Skeletal muscle cell (primary cell): ENCODE measurements around the gene SLC8A1.

Experiments used
- DNase-seq: peaks from one replicate; pipeline ENCODE4 v3.0.0-alpha.2; 2010; ENCODE audit warnings: low read depth
- H3K4me3 ChIP-seq: 2 replicates; pipeline ENCODE4 v1.5.1; 2011; ENCODE audit warnings: low read depth, mild to moderate bottlenecking, control low read depth, low read length, moderate library complexity

Gene SLC8A1

DNA sequence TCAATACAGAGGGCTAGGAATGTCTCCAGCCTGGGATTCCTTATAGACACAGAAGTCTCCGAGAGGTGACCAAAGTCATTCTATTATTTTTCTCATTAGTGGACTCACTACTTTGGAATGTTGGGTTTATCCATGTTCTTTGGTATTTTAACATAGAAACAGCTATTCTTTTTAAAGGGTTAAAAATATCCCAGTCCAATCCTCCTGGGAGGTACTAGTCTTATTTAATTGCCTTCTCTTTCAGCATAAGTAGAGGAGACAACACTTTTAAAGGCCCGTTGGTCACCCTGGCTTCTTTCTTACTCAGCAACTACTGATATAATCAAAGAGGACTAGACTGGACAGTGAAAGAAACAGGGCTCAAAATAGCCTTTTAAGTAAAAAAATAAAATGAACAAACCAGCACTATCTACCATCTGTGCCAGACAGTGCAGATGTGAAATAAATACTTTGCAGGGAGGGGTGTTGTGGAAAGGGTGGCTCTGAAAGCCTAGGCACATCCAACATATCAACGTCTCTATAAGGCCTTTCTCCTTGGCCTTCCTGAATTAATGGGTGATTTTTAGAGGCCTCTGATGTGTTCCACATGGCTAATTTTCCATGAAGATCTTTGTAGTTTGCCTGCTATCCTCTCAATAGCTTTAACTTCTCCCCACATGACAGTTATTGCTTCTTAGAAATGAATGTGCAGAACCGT lies 338.5 kb downstream of the SLC8A1 start:
- H3K4me3 ChIP-seq = no peak overlapping the region
- no peak for DNase-seq

GRCh38 chr2:40109381-40109780 lies 342.5 kb downstream of the SLC8A1 start:
- DNase-seq = no peak
- no peak overlapping the region for H3K4me3 ChIP-seq

- no peak overlapping the region for H3K4me3 ChIP-seq
- no peak for DNase-seq
Measured at GRCh38 chr2:40108851-40109250, 343.0 kb downstream of the SLC8A1 start.

- H3K4me3 ChIP-seq = no peak overlapping the region
- no peak for DNase-seq
Measured at GRCh38 chr2:40106061-40106460, 345.8 kb downstream of the SLC8A1 start.

GRCh38 chr2:40105593-40105992 lies 346.3 kb downstream of the SLC8A1 start:
- no peak for DNase-seq
- H3K4me3 ChIP-seq = no peak overlapping the region

DNA sequence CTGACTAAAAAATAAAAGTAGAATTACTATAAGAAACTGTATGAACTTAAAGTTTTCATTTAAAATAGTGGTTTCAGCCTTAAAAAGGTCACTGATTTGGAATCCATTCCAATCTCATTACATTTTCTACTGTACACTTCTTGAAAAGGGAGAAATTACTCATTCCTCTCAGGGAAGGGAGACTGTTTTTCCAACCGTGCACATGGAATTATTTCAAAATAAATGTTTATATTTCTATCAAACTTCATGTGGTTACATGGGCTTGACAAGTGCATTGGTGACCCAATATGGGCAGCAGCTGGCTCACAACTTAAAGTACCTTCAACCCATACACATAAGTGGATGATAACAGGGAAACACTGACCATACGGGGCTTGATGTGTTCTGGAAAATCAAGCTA lies 348.3 kb downstream of the SLC8A1 start:
- no peak overlapping the region for H3K4me3 ChIP-seq
- no peak for DNase-seq

DNA sequence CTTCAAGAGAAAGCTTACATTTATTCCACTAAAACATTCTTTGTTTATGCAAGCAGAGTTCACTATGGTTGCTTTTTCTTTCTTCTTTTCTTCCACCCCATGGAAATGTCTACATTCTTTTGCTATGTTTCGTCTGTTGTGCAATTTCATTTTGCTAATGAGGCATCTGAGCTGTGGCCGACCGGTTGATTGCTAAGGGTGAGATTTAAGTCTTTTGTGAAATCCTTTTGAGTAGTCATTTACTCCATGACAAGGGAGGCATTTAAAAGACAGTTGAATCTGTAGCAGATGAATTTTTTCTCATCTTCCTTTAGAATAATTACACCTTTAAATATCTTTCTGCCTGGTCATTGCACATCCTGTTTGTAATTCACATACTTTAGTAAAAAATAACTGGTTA lies 348.7 kb downstream of the SLC8A1 start:
- no peak overlapping the region for H3K4me3 ChIP-seq
- no peak for DNase-seq

- H3K4me3 ChIP-seq = no peak overlapping the region
- DNase-seq = no peak
Measured at GRCh38 chr2:40102447-40102846, 349.4 kb downstream of the SLC8A1 start.

- no peak overlapping the region for H3K4me3 ChIP-seq
- peak; percentile 79 for DNase-seq
Measured at GRCh38 chr2:40101131-40101575, 350.7 kb downstream of the SLC8A1 start.

DNA sequence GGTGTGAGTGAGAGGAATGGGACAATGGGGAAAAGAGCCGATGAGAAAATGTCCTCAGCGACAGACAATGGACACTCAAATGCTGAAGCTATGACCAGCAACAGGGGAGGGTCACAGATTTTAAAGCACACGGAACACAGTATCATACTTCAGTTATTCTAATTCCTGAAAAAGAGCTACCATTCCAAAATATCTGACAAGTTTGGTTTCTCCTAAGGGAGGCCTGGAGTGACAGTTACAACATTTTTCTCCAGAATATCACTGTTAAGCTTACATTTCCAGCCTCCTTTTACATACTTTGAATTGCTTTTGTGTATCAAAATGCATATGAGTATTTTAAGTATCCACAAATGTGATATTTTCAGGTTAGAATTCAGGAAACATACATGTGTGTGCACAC lies 351.2 kb downstream of the SLC8A1 start:
- no peak for DNase-seq
- H3K4me3 ChIP-seq = no peak overlapping the region

DNA sequence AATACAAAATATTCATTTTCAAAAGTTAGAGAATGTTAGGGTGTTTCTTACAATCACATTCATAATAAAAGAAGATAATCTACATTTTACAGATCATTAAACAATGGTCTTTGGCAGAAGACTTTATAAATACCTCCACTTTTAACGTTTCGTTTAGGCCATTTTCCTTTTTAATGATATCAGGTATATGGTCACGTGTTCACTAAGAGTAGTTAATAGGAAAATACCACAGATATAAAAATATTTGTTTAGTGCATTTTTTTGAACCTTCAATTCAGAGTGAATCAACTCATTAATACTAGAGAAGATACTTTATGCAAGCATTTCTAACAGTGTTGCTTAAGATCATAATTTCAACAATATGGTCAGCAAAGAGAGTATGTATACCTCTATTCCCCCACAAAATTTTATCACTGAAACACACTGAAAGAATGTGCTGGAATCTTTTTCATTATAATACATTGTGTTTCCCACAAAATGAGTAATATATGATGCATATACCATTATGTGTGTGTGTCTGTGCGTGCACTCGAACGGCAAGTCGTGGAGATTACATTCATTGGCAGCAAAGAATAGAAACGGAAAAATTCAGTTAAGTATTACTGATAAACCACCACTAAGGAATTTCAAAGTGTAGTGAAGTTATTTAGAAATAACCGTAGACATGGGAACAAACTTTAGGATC lies 353.0 kb downstream of the SLC8A1 start:
- H3K4me3 ChIP-seq = no peak overlapping the region
- DNase-seq = peak; percentile 64

GRCh38 chr2:40097691-40098385 lies 354.1 kb downstream of the SLC8A1 start:
- H3K4me3 ChIP-seq = no peak overlapping the region
- DNase-seq = peak; percentile 71

- peak; percentile 36 for DNase-seq
- no peak overlapping the region for H3K4me3 ChIP-seq
Measured at GRCh38 chr2:40096360-40096759, 355.5 kb downstream of the SLC8A1 start.

DNA sequence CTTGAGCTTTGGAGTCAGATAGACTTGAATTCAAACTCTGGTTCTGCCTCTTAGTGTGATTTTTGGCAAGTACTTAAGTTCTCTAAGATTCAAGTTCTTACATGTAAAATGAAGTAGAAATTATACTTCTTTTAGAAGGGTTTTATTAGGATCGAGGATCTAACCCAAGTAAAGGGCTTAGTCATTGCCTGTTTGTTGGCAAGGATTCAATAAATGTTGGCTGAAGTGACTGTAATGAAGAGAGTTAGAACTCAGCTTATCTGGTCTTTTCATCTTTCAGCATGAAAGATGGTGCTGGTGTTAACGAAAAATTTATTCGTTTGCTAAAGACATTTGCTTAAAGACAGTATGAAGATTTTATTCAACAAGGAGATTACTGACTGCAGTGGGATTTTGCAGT lies 356.9 kb downstream of the SLC8A1 start:
- peak; percentile 66 for DNase-seq
- no peak overlapping the region for H3K4me3 ChIP-seq

- no peak overlapping the region for H3K4me3 ChIP-seq
- DNase-seq = no peak
Measured at GRCh38 chr2:40094451-40094850, 357.4 kb downstream of the SLC8A1 start.

DNA sequence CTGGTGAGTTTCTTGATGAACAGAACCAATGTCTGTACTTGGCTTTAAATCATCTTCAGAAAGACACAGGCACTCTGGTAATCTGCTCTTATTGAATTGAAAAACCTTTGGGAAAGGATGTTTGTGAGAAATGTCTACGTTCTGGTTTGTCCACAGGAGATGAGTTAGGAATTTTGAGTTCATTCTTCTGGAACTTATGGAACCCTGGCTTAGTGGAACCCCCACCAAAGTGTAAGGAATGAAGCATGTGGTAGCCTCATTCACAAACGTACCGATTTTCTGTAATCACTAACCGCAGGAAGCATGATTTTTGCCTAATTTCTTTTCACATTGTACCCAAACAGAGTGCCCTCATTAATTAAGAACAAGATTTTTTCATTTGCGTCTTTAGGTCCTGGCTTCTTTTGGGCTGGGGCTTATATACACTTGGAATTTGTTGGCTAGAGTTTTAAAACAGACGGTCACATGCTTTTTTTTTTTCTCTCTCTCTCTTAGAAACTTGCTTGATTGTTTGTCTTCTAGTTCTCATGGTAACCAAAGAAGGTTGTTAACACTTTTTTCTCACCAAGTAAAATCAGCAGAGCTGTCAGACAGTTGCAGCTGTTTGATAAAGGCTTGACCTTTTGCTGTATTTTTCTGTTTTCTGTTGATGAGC lies 358.7 kb downstream of the SLC8A1 start:
- no peak overlapping the region for H3K4me3 ChIP-seq
- peak; percentile 27 for DNase-seq

GRCh38 chr2:40090044-40090443 lies 361.8 kb downstream of the SLC8A1 start:
- no peak for DNase-seq

GRCh38 chr2:40087927-40088326 lies 364.0 kb downstream of the SLC8A1 start:
- H3K4me3 ChIP-seq = no peak overlapping the region
- DNase-seq = no peak

More at GRCh38 chr2:40090044-40090443, 361.8 kb downstream of the SLC8A1 start:
- H3K4me3 ChIP-seq = no peak overlapping the region

- DNase-seq = no peak
- H3K4me3 ChIP-seq = no peak overlapping the region
Measured at GRCh38 chr2:40087434-40087833, 364.5 kb downstream of the SLC8A1 start.

DNA sequence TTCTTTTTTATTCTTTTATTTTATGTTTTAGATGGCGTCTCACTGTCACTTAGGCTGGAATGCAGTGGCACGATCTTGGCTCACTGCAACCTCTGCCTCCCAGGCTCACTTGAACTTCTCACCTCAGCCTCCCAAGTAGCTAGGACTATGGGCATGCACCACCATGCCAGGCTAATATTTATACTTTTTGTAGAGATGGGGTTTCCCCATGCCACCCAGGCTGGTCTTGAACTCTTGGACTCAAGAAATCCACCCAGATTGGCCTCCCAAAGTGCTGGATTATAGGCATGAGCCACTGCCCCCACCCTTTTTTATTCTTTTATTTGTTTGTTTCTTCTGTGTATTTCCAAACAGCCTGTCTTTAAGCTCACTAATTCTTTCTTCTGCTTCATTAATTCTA lies 366.1 kb downstream of the SLC8A1 start:
- no peak for DNase-seq
- H3K4me3 ChIP-seq = no peak overlapping the region
